Keratinocyte (primary cell): ENCODE data around the gene ENG. TPM values are rescaled to one million over a fixed set of nuclear protein-coding genes. Genes with fewer than 3 reads are reported as not detected.

Source experiments
- DNase-seq: peaks from one replicate; pipeline ENCODE4 v3.0.0-alpha.2; 2011; ENCODE audit warnings: low read depth, missing footprints, low spot score
- FAIRE-seq: peaks from 2 replicates; lab custom pipeline; 2011; peaks lifted over from hg19 to GRCh38; lab: Jason Lieb, UNC
- H2AFZ ChIP-seq: 2 replicates; pipeline ENCODE4 v1.6.0; 2012; ENCODE audit warnings: low read length, control low read depth, inconsistent platforms; ENCODE audit not compliant: control insufficient read depth
- H3K27ac ChIP-seq: 2 replicates; pipeline ENCODE4 v1.5.1; 2011; ENCODE audit warnings: low read length; ENCODE audit not compliant: control insufficient read depth, insufficient read depth
- H3K27me3 ChIP-seq: 3 replicates; pipeline ENCODE4 v1.6.0; 2011; ENCODE audit warnings: low read length; ENCODE audit not compliant: control insufficient read depth, insufficient read depth; ENCODE audit errors: extremely low read depth
- H3K36me3 ChIP-seq, 2 experiments: 2 replicates in 1 of 2; 3 replicates in 1 of 2; pipeline ENCODE4 v1.5.1; 2011; ENCODE audit warnings: low read length in 2 of 2, mild to moderate bottlenecking in 1 of 2; ENCODE audit not compliant: control insufficient read depth in 2 of 2, insufficient read depth in 2 of 2; ENCODE audit errors: extremely low read depth in 1 of 2
- H3K4me1 ChIP-seq: 3 replicates; pipeline ENCODE4 v1.5.1; 2011; ENCODE audit warnings: low read length; ENCODE audit not compliant: control insufficient read depth, insufficient read depth; ENCODE audit errors: extremely low read depth
- H3K4me2 ChIP-seq: 3 replicates; pipeline ENCODE4 v1.6.0; 2011; ENCODE audit warnings: low read depth, low read length; ENCODE audit not compliant: control insufficient read depth, insufficient read depth; ENCODE audit errors: extremely low read depth
- H3K4me3 ChIP-seq, 3 experiments: fragments of 200-600 bp in 1 of 3; sonication (generic) in 1 of 3; 2 replicates in 2 of 3; 3 replicates in 1 of 3; pipeline ENCODE4 v1.5.1; 2011 to 2016; ENCODE audit warnings: low read length in 3 of 3, mild to moderate bottlenecking in 3 of 3, control low read depth in 2 of 3, inconsistent platforms in 1 of 3, low read depth in 1 of 3, mixed read lengths in 1 of 3, mixed run types in 1 of 3, moderate library complexity in 1 of 3; ENCODE audit not compliant: control insufficient read depth in 2 of 3, insufficient read depth in 2 of 3; ENCODE audit errors: extremely low read depth in 1 of 3
- H3K79me2 ChIP-seq: 2 replicates; pipeline ENCODE4 v1.6.0; 2012; ENCODE audit warnings: low read length; ENCODE audit not compliant: control insufficient read depth, insufficient read depth
- H3K9ac ChIP-seq: 3 replicates; pipeline ENCODE4 v1.6.0; 2011; ENCODE audit warnings: low read length; ENCODE audit not compliant: control insufficient read depth, insufficient read depth; ENCODE audit errors: extremely low read depth
- H3K9me1 ChIP-seq: 3 replicates; pipeline ENCODE4 v1.6.0; 2011; ENCODE audit warnings: low read length; ENCODE audit not compliant: control insufficient read depth, insufficient read depth; ENCODE audit errors: extremely low read depth
- H3K9me3 ChIP-seq: 2 replicates; pipeline ENCODE4 v1.5.1; 2012; ENCODE audit warnings: low read depth, low read length; ENCODE audit not compliant: control insufficient read depth
- H4K20me1 ChIP-seq: 3 replicates; pipeline ENCODE4 v1.6.0; 2011; ENCODE audit warnings: low read length; ENCODE audit not compliant: control insufficient read depth, insufficient read depth; ENCODE audit errors: extremely low read depth
- EZH2 ChIP-seq: IDR thresholded peaks from one replicate; pipeline ENCODE4 v1.6.1; 2012; ENCODE audit warnings: inconsistent platforms, mild to moderate bottlenecking, low read length, moderate library complexity
- dilution Hi-C: fragments of 300-500 bp; cut with MboI; formaldehyde crosslinking; loops from one replicate; pipeline ENCODE4 v1.7.0; 2020; ENCODE audit warnings: low sequenced_read_pairs; ENCODE audit not compliant: extremely low pct_ligation_motif_present
- polyA plus RNA-seq, 5 experiments: library from polyadenylated mRNA; depleted of rRNA in 3 of 5; stranded (reverse) in 3 of 5; stranded (forward) in 1 of 5; unstranded in 1 of 5; fragments of >200 nt; gene quantifications; 1 replicate in 1 of 5; 2 replicates in 3 of 5; 3 replicates in 1 of 5; pipeline versions ENCODE4 v1.2.1 to v1.2.3, GENCODE V29; 2011 to 2012; ENCODE audit warnings: missing spikeins in 2 of 5, low read depth in 1 of 5, low replicate concordance in 1 of 5
- TF ChIP-seq, protein P1 (sequence below), 3 experiments: IDR thresholded peaks in 1 of 3; conservative IDR thresholded peaks in 1 of 3; optimal IDR thresholded peaks in 1 of 3; 2 replicates in 2 of 3; 3 replicates in 1 of 3; pipeline versions ENCODE3 to v1.5.1; 2011; ENCODE audit warnings: low read length in 3 of 3, mild to moderate bottlenecking in 3 of 3, moderate library complexity in 2 of 3, control low read depth in 1 of 3, inconsistent platforms in 1 of 3; ENCODE audit not compliant: insufficient read depth in 2 of 3; ENCODE audit errors: extremely low read depth in 1 of 3

ENG gene
- polyA plus RNA-seq, 1 donor (not counting 4 experiments of a cell fraction or from before 2014, with no cell fraction given), result 0.22 TPM

DNA sequence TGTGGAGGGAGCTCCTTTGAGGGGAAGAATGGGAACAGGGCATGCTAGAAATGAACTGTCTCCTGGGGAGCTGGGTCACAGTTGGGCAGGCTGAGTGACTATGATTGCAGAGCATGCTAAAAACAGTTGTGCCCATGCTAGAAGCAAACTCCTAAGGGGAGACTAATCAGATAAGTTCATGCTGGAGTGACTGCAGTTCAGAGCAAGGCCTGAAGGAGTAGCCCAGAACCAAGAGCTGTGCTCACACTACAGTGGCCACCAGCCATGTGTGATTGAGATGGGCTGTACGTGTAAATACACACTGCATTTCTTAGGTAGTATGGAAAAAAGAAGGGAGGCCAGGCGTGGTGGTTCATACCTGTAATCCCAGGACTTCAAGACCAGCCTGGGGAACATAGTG, 33.3 kb upstream of the ENG start:
- peaks cover under 1% of the 10 kb centered on the region for H3K9me3 ChIP-seq
- no peak overlapping the region for H2AFZ ChIP-seq
- H3K9ac ChIP-seq, result no peak overlapping the region
- H4K20me1 ChIP-seq, result no peaks in the 10 kb centered on the region
- H3K36me3 ChIP-seq, result peaks cover 11 to 17% of the 10 kb centered on the region in 2 experiments
- no peak overlapping the region for H3K27ac ChIP-seq
- FAIRE-seq (no peak), DNase-seq (no peak)
- H3K9me1 ChIP-seq, result no peaks in the 10 kb centered on the region
- H3K79me2 ChIP-seq, result no peaks in the 10 kb centered on the region
- no peak overlapping the region for H3K4me2 ChIP-seq
- H3K4me1 ChIP-seq, result no peaks in the 10 kb centered on the region
- TF ChIP-seq, protein P1, sequence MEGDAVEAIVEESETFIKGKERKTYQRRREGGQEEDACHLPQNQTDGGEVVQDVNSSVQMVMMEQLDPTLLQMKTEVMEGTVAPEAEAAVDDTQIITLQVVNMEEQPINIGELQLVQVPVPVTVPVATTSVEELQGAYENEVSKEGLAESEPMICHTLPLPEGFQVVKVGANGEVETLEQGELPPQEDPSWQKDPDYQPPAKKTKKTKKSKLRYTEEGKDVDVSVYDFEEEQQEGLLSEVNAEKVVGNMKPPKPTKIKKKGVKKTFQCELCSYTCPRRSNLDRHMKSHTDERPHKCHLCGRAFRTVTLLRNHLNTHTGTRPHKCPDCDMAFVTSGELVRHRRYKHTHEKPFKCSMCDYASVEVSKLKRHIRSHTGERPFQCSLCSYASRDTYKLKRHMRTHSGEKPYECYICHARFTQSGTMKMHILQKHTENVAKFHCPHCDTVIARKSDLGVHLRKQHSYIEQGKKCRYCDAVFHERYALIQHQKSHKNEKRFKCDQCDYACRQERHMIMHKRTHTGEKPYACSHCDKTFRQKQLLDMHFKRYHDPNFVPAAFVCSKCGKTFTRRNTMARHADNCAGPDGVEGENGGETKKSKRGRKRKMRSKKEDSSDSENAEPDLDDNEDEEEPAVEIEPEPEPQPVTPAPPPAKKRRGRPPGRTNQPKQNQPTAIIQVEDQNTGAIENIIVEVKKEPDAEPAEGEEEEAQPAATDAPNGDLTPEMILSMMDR (optimal IDR thresholded peaks at IDR 0.05 in 1 of 3, IDR thresholded peaks at IDR 0.05 in 1 of 3, conservative IDR thresholded peaks at IDR 0.05 in 1 of 3; ENCODE audit: extremely low read depth in 1 of 3, insufficient read depth in 2 of 3, low read length in 3 of 3), result peak in 2 of 3 experiments; percentile 20 to 25
- TF ChIP-seq EZH2, result no peak
- no peaks in the 10 kb centered on the region for H3K27me3 ChIP-seq
- H3K4me3 ChIP-seq, result no peak overlapping the region
- dilution Hi-C loops, result no loop called here

DNA sequence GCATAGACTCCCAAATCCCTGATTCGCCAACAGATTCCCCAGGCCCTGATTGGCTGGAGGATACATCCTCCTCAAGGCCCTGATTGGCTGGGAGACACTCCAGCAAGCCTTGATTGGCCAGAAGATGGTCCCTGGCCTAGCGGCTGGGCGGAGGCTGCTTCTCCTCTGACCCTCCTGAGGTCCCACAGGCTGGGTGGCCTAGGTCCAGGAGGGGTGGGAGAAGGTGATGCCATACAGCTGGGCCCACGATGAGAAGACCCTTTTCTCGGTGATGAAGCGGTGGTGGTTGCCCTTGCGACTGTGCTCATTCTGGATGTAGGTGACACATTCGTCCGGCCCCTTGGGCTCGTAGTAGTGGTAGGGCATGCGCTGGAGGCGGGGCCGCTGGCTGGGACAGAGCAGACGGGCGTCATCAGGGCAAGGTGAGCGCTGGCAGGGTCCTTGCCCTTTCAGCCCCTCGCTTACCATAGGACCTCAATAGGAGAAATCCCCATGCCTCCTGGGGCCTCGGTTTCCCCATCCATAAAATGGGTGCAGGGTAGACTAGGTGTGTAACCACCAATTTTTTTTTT, 32.0 kb upstream of the ENG start:
- DNase-seq (no peak), FAIRE-seq (no peak)
- Histone ChIP-seq H3K4me1 (no peaks in the 10 kb centered on the region), H3K9ac (no peak overlapping the region), H3K36me3 (peaks cover 11 to 16% of the 10 kb centered on the region in 2 experiments), H4K20me1 (no peaks in the 10 kb centered on the region), H3K9me3 (no peaks in the 10 kb centered on the region), H2AFZ (no peak overlapping the region), H3K27me3 (no peaks in the 10 kb centered on the region), H3K4me2 (no peak overlapping the region), H3K9me1 (no peaks in the 10 kb centered on the region), H3K79me2 (no peaks in the 10 kb centered on the region), H3K4me3 (no peak overlapping the region), H3K27ac (no peak overlapping the region)
- no peak for TF ChIP-seq EZH2
- TF ChIP-seq, protein P1 (optimal IDR thresholded peaks at IDR 0.05 in 1 of 3, IDR thresholded peaks at IDR 0.05 in 1 of 3, conservative IDR thresholded peaks at IDR 0.05 in 1 of 3; ENCODE audit: extremely low read depth in 1 of 3, insufficient read depth in 2 of 3, low read length in 3 of 3), result no peak
- dilution Hi-C loops, result no loop called here
